Ishikawa (cell line): ENCODE measurements around the gene CFLAR.

ENCODE experiments used
- CEBPB ChIP-seq: IDR thresholded peaks from 2 replicates; pipeline ENCODE4 v1.6.1; 2012
- EP300 ChIP-seq: IDR thresholded peaks from 2 replicates; pipeline ENCODE4 v1.6.1; 2012; ENCODE audit warnings: borderline replicate concordance
- FOXM1 ChIP-seq: IDR thresholded peaks from 2 replicates; pipeline ENCODE4 v1.6.1; 2012; ENCODE audit warnings: low read depth, borderline replicate concordance
- RAD21 ChIP-seq: IDR thresholded peaks from 2 replicates; pipeline ENCODE4 v1.6.1; 2012; ENCODE audit warnings: low read depth
- TAF1 ChIP-seq: IDR thresholded peaks from 2 replicates; pipeline ENCODE4 v1.6.1; 2012; ENCODE audit warnings: low read depth, mild to moderate bottlenecking
- TCF12 ChIP-seq: IDR thresholded peaks from 2 replicates; pipeline ENCODE4 v1.6.1; 2012; ENCODE audit warnings: low read depth
- TEAD4 ChIP-seq: IDR thresholded peaks from 2 replicates; pipeline ENCODE4 v1.6.1; 2012
- TF ChIP-seq, protein P1 (sequence below): IDR thresholded peaks from 2 replicates; pipeline ENCODE4 v1.6.1; 2012; ENCODE audit warnings: low read depth, mild to moderate bottlenecking
- TF ChIP-seq, protein P2 (sequence below): IDR thresholded peaks from 2 replicates; pipeline ENCODE4 v1.6.1; 2012

DNA sequence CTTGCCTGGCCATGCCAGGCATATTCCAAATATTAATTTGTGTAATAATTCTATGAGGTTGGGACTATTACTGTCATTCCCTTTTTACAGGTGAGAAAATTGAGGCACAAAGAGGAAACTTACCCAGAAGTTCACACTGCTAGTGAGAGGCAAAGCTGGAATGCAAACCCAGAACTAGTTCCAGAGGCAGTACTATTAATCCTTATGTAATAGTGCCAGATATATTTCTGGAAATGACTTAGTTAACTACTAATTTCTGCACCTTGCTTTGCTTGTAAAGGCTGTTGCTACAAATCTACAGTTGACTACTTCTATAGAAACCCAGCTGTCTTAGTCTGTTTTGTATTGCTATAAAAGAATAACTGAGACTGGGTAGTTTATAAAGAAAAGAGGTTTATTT lies 5.3 kb upstream of the CFLAR start:
- TF ChIP-seq, protein P1, sequence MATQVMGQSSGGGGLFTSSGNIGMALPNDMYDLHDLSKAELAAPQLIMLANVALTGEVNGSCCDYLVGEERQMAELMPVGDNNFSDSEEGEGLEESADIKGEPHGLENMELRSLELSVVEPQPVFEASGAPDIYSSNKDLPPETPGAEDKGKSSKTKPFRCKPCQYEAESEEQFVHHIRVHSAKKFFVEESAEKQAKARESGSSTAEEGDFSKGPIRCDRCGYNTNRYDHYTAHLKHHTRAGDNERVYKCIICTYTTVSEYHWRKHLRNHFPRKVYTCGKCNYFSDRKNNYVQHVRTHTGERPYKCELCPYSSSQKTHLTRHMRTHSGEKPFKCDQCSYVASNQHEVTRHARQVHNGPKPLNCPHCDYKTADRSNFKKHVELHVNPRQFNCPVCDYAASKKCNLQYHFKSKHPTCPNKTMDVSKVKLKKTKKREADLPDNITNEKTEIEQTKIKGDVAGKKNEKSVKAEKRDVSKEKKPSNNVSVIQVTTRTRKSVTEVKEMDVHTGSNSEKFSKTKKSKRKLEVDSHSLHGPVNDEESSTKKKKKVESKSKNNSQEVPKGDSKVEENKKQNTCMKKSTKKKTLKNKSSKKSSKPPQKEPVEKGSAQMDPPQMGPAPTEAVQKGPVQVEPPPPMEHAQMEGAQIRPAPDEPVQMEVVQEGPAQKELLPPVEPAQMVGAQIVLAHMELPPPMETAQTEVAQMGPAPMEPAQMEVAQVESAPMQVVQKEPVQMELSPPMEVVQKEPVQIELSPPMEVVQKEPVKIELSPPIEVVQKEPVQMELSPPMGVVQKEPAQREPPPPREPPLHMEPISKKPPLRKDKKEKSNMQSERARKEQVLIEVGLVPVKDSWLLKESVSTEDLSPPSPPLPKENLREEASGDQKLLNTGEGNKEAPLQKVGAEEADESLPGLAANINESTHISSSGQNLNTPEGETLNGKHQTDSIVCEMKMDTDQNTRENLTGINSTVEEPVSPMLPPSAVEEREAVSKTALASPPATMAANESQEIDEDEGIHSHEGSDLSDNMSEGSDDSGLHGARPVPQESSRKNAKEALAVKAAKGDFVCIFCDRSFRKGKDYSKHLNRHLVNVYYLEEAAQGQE: no peak
- TF ChIP-seq, protein P2, sequence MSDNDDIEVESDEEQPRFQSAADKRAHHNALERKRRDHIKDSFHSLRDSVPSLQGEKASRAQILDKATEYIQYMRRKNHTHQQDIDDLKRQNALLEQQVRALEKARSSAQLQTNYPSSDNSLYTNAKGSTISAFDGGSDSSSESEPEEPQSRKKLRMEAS: no peak
- TF ChIP-seq CEBPB: no peak
- TF ChIP-seq EP300: no peak
- TF ChIP-seq RAD21: no peak
- no peak for TF ChIP-seq TAF1
- no peak for TF ChIP-seq FOXM1
- no peak for TF ChIP-seq TCF12
- TF ChIP-seq TEAD4: no peak
